ENCODE measurements around the gene GLS2. TPM values are rescaled to one million over a fixed set of nuclear protein-coding genes. Genes with fewer than 3 reads are reported as not detected.

Gene GLS2
- polyA plus RNA-seq, 1 donor (not counting 4 experiments of a cell fraction or from before 2014, with no cell fraction given): 0.87 TPM

- no peaks in the 10 kb centered on the region for H3K9me1 ChIP-seq (ENCODE audit: control insufficient read depth, extremely low read depth, insufficient read depth, low read length)
- H3K9ac ChIP-seq (ENCODE audit: control insufficient read depth, extremely low read depth, insufficient read depth, low read length): no peak overlapping the region
- dilution Hi-C loops (cut with MboI; ENCODE audit: extremely low pct_ligation_motif_present, low sequenced_read_pairs): no loop called here
- no peaks in the 10 kb centered on the region for H3K36me3 ChIP-seq (ENCODE audit: control insufficient read depth in 2 of 2, extremely low read depth in 1 of 2, insufficient read depth in 2 of 2, low read length in 2 of 2)
- no peak overlapping the region for H3K4me3 ChIP-seq (ENCODE audit: control insufficient read depth in 2 of 3, extremely low read depth in 1 of 3, insufficient read depth in 2 of 3, low read depth in 1 of 3, low read length in 3 of 3)
- TF ChIP-seq, protein P1, sequence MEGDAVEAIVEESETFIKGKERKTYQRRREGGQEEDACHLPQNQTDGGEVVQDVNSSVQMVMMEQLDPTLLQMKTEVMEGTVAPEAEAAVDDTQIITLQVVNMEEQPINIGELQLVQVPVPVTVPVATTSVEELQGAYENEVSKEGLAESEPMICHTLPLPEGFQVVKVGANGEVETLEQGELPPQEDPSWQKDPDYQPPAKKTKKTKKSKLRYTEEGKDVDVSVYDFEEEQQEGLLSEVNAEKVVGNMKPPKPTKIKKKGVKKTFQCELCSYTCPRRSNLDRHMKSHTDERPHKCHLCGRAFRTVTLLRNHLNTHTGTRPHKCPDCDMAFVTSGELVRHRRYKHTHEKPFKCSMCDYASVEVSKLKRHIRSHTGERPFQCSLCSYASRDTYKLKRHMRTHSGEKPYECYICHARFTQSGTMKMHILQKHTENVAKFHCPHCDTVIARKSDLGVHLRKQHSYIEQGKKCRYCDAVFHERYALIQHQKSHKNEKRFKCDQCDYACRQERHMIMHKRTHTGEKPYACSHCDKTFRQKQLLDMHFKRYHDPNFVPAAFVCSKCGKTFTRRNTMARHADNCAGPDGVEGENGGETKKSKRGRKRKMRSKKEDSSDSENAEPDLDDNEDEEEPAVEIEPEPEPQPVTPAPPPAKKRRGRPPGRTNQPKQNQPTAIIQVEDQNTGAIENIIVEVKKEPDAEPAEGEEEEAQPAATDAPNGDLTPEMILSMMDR (optimal IDR thresholded peaks at IDR 0.05 in 1 of 3, IDR thresholded peaks at IDR 0.05 in 1 of 3, conservative IDR thresholded peaks at IDR 0.05 in 1 of 3; ENCODE audit: extremely low read depth in 1 of 3, insufficient read depth in 2 of 3, low read length in 3 of 3): no peak
- TF ChIP-seq EZH2 (IDR thresholded peaks at IDR 0.05; ENCODE audit: low read length): no peak
- H2AFZ ChIP-seq (ENCODE audit: control insufficient read depth, low read length): no peak overlapping the region
- peaks cover 31% of the 10 kb centered on the region for H3K27me3 ChIP-seq (ENCODE audit: control insufficient read depth, extremely low read depth, insufficient read depth, low read length)
- H3K4me1 ChIP-seq (ENCODE audit: control insufficient read depth, extremely low read depth, insufficient read depth, low read length): peaks cover 14% of the 10 kb centered on the region
- H4K20me1 ChIP-seq (ENCODE audit: control insufficient read depth, extremely low read depth, insufficient read depth, low read length): no peaks in the 10 kb centered on the region
- H3K9me3 ChIP-seq (ENCODE audit: control insufficient read depth, low read depth, low read length): no peaks in the 10 kb centered on the region
- no peaks in the 10 kb centered on the region for H3K79me2 ChIP-seq (ENCODE audit: control insufficient read depth, insufficient read depth, low read length)
- DNase-seq (ENCODE audit: low read depth, low spot score) (no peak), FAIRE-seq (no peak)
- H3K27ac ChIP-seq (ENCODE audit: control insufficient read depth, insufficient read depth, low read length): no peak overlapping the region
- H3K4me2 ChIP-seq (ENCODE audit: control insufficient read depth, extremely low read depth, insufficient read depth, low read depth, low read length): no peak overlapping the region
Measured at GRCh38 chr12:56490360-56490759, 2.4 kb upstream of the GLS2 start.

GRCh38 chr12:56487448-56488040 is 417 bp downstream of the GLS2 start:
- Histone ChIP-seq H3K4me1 (ENCODE audit: control insufficient read depth, extremely low read depth, insufficient read depth, low read length) (peaks cover 14% of the 10 kb centered on the region), H3K36me3 (ENCODE audit: control insufficient read depth in 2 of 2, extremely low read depth in 1 of 2, insufficient read depth in 2 of 2, low read length in 2 of 2) (no peaks in the 10 kb centered on the region), H3K4me3 (ENCODE audit: control insufficient read depth in 2 of 3, extremely low read depth in 1 of 3, insufficient read depth in 2 of 3, low read depth in 1 of 3, low read length in 3 of 3) (peak overlapping the region; percentile 36 to 68 (median 64)), H3K4me2 (ENCODE audit: control insufficient read depth, extremely low read depth, insufficient read depth, low read depth, low read length) (peak overlapping the region; percentile 95), H3K27me3 (ENCODE audit: control insufficient read depth, extremely low read depth, insufficient read depth, low read length) (peaks cover 31% of the 10 kb centered on the region), H4K20me1 (ENCODE audit: control insufficient read depth, extremely low read depth, insufficient read depth, low read length) (no peaks in the 10 kb centered on the region), H3K9me3 (ENCODE audit: control insufficient read depth, low read depth, low read length) (no peaks in the 10 kb centered on the region), H3K79me2 (ENCODE audit: control insufficient read depth, insufficient read depth, low read length) (no peaks in the 10 kb centered on the region), H3K9ac (ENCODE audit: control insufficient read depth, extremely low read depth, insufficient read depth, low read length) (peak overlapping the region; percentile 56), H2AFZ (ENCODE audit: control insufficient read depth, low read length) (peak overlapping the region; percentile 90), H3K9me1 (ENCODE audit: control insufficient read depth, extremely low read depth, insufficient read depth, low read length) (no peaks in the 10 kb centered on the region), H3K27ac (ENCODE audit: control insufficient read depth, insufficient read depth, low read length) (no peak overlapping the region)
- TF ChIP-seq, protein P1 (optimal IDR thresholded peaks at IDR 0.05 in 1 of 3, IDR thresholded peaks at IDR 0.05 in 1 of 3, conservative IDR thresholded peaks at IDR 0.05 in 1 of 3; ENCODE audit: extremely low read depth in 1 of 3, insufficient read depth in 2 of 3, low read length in 3 of 3): no peak
- TF ChIP-seq EZH2 (IDR thresholded peaks at IDR 0.05; ENCODE audit: low read length): peak; percentile 58
- no peak for FAIRE-seq
- dilution Hi-C loops (cut with MboI; ENCODE audit: extremely low pct_ligation_motif_present, low sequenced_read_pairs): no loop called here
- DNase-seq (ENCODE audit: low read depth, low spot score): no peak

Data from keratinocyte (primary cell).